Measurements from ENCODE around the gene PHF2. TPM values are rescaled to one million over a fixed set of nuclear protein-coding genes. Genes with fewer than 3 reads are reported as not detected.

The PHF2 gene
- total RNA-seq, 1 donor from 2014 or later, result 36.5 TPM

GRCh38 chr9:93713716-93714115, 137.3 kb downstream of the PHF2 start:
- H3K36me3 Mint-ChIP-seq (ENCODE audit: insufficient read depth), result no peaks in the 10 kb centered on the region
- H3K9me3 Mint-ChIP-seq (ENCODE audit: low read depth), result no peaks in the 10 kb centered on the region
- H3K4me3 Mint-ChIP-seq (ENCODE audit: low read depth), result no peak overlapping the region
- no peaks in the 10 kb centered on the region for H3K4me1 Mint-ChIP-seq (ENCODE audit: low read depth)
- TF ChIP-seq CTCF (IDR thresholded peaks at IDR 0.05; ENCODE audit: unreplicated experiment), result no peak
- peaks cover 11% of the 10 kb centered on the region for H3K27me3 Mint-ChIP-seq
- no peak for DNase-seq (ENCODE audit: low spot score, unreplicated experiment)
- no peak overlapping the region for H3K27ac Mint-ChIP-seq

DNA sequence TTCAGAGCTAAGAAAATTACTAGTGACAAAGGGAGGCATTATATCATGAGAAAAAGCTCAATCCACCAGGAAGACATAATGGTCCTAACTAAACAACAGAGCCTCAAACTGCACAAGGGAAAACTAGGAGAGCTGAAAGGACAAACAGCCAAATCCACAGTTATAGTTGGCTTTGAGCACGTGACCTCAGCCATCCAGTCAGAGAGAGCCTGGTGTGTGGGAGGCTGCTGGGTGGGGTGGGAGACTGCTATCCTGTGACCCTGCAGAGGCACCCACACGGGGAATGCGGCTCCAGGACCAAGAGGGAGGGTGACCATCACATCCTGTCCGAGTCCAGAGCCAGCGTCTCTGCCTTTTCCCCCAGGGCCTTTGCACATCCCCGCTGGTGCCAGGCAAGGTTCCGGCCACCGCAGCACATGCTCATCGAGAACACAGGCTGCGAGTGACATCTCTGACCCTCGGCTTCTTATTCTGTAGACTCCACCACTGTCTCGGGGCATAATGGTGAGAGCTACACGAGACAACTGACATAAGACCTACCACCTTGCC, 145.1 kb downstream of the PHF2 start:
- Mint-ChIP-seq H3K4me3 (ENCODE audit: low read depth) (no peak overlapping the region), H3K9me3 (ENCODE audit: low read depth) (no peaks in the 10 kb centered on the region), H3K27ac (no peak overlapping the region), H3K27me3 (peaks cover 3% of the 10 kb centered on the region), H3K4me1 (ENCODE audit: low read depth) (no peaks in the 10 kb centered on the region), H3K36me3 (ENCODE audit: insufficient read depth) (no peaks in the 10 kb centered on the region)
- no peak for TF ChIP-seq CTCF (IDR thresholded peaks at IDR 0.05; ENCODE audit: unreplicated experiment)
- no peak for DNase-seq (ENCODE audit: low spot score, unreplicated experiment)

GRCh38 chr9:93724852-93725251, 148.5 kb downstream of the PHF2 start:
- TF ChIP-seq CTCF (IDR thresholded peaks at IDR 0.05; ENCODE audit: unreplicated experiment), result no peak
- Mint-ChIP-seq H3K9me3 (ENCODE audit: low read depth) (no peaks in the 10 kb centered on the region), H3K27me3 (peaks cover 3% of the 10 kb centered on the region), H3K4me3 (ENCODE audit: low read depth) (no peak overlapping the region), H3K4me1 (ENCODE audit: low read depth) (no peaks in the 10 kb centered on the region), H3K27ac (no peak overlapping the region), H3K36me3 (ENCODE audit: insufficient read depth) (no peaks in the 10 kb centered on the region)
- no peak for DNase-seq (ENCODE audit: low spot score, unreplicated experiment)

DNA sequence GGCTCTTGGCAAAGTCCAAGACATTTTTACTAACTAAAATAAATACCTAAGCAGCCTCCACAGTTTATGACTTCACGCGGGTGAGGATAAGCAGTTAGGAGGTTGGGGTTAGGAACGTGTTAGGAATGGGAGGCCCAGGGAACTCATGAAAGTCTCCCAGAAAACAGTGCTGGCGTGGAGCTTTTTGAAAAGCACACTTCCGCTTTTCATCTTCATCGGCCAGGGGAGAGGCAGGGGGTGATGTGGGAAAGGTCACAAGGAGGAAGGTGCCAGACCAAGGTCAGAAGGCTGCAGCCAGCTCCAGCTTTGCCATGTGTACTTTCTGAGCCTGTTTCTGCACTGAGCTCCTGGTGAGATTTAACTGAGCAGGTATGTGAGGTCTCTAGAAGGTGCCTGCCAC, 149.0 kb downstream of the PHF2 start:
- H3K4me1 Mint-ChIP-seq (ENCODE audit: low read depth), result no peaks in the 10 kb centered on the region
- no peak overlapping the region for H3K27ac Mint-ChIP-seq
- no peaks in the 10 kb centered on the region for H3K9me3 Mint-ChIP-seq (ENCODE audit: low read depth)
- H3K27me3 Mint-ChIP-seq, result peaks cover 3% of the 10 kb centered on the region
- TF ChIP-seq CTCF (IDR thresholded peaks at IDR 0.05; ENCODE audit: unreplicated experiment), result no peak
- no peaks in the 10 kb centered on the region for H3K36me3 Mint-ChIP-seq (ENCODE audit: insufficient read depth)
- H3K4me3 Mint-ChIP-seq (ENCODE audit: low read depth), result no peak overlapping the region
- no peak for DNase-seq (ENCODE audit: low spot score, unreplicated experiment)

- no peak for TF ChIP-seq CTCF (IDR thresholded peaks at IDR 0.05; ENCODE audit: unreplicated experiment)
- no peaks in the 10 kb centered on the region for H3K36me3 Mint-ChIP-seq (ENCODE audit: insufficient read depth)
- H3K27me3 Mint-ChIP-seq, result peaks cover 3% of the 10 kb centered on the region
- no peaks in the 10 kb centered on the region for H3K9me3 Mint-ChIP-seq (ENCODE audit: low read depth)
- no peak overlapping the region for H3K4me3 Mint-ChIP-seq (ENCODE audit: low read depth)
- H3K4me1 Mint-ChIP-seq (ENCODE audit: low read depth), result peaks cover 4% of the 10 kb centered on the region
- no peak for DNase-seq (ENCODE audit: low spot score, unreplicated experiment)
- H3K27ac Mint-ChIP-seq, result no peak overlapping the region
Observed at GRCh38 chr9:93726147-93726546, 149.8 kb downstream of the PHF2 start.

Small RNA genes within 50 kb of the gene (microRNA-seq; reads per million reads assigned to microRNA genes)
- not detected for gene MIR548AU (ENCODE audit: borderline number of aligned reads, unreplicated experiment)

Other genes starting within 250 kb of the PHF2 start
- 59.3 and 59.6 TPM in 2 replicates for gene FAM120A, start 124.9 kb upstream of the PHF2 start, total RNA-seq
- gene FAM120AOS, start 123.0 kb upstream of the PHF2 start, total RNA-seq, result 47.5 and 50.3 TPM in 2 replicates